Fibroblast of the aortic adventitia (primary cell): ENCODE data around the gene ADCY9. TPM values are rescaled to one million over a fixed set of nuclear protein-coding genes. Genes with fewer than 3 reads are reported as not detected.

Experiments
- DNase-seq: peaks from one replicate; pipeline ENCODE4 v3.0.0-alpha.2; 2010; ENCODE audit warnings: low read depth
- H3K4me3 ChIP-seq: 2 replicates; pipeline ENCODE4 v1.5.1; 2011; ENCODE audit warnings: low read depth, mild to moderate bottlenecking, control low read depth, low read length, moderate library complexity
- CTCF ChIP-seq: IDR thresholded peaks from 2 replicates; pipeline ENCODE4 v1.5.1; 2011; ENCODE audit warnings: mild to moderate bottlenecking, low read length, control low read depth, inconsistent platforms; ENCODE audit not compliant: insufficient read depth
- total RNA-seq: library from RNA; depleted of rRNA; stranded (reverse); fragments of >200 nt; gene quantifications from 2 replicates; pipeline ENCODE4 v1.2.3, GENCODE V29; 2012; ENCODE audit warnings: low replicate concordance

The ADCY9 gene
- total RNA-seq, 1 donor = 23.6 TPM

DNA sequence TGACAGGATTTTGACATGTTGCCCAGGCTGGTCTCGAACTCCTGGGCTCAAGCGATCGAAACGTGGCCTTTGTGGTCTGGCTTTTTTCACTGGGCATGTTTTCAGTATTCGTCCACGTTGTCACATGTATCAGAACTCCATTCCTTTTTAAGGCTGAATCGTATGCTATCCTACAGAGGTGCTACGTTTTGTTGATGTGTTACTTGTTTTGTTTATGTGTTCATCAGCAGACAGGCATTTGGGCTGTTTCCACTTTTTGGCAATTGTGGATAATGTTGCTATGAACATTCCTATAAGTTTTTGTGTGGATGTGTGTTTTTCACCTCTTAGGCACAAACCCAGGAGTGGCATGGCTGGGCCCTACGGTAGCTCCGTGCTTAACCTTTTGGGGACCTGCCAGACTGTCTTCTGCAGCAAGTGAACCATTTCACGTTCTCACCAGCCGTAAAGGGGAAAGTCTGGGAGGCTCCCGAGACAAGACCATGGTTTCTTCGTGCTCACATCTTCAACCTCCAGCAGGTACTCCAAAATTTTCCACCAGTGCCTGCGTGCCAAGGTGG lies 26.9 kb downstream of the ADCY9 start:
- no peak for TF ChIP-seq CTCF
- H3K4me3 ChIP-seq = no peak overlapping the region
- no peak for DNase-seq

- DNase-seq = no peak
- TF ChIP-seq CTCF = no peak
- no peak overlapping the region for H3K4me3 ChIP-seq
These were observed 28.2 kb downstream of the ADCY9 start for GRCh38 chr16:4087990-4088577.

GRCh38 chr16:4087099-4087885 lies 28.9 kb downstream of the ADCY9 start:
- no peak overlapping the region for H3K4me3 ChIP-seq
- no peak for TF ChIP-seq CTCF
- peak; percentile 59 for DNase-seq

DNA sequence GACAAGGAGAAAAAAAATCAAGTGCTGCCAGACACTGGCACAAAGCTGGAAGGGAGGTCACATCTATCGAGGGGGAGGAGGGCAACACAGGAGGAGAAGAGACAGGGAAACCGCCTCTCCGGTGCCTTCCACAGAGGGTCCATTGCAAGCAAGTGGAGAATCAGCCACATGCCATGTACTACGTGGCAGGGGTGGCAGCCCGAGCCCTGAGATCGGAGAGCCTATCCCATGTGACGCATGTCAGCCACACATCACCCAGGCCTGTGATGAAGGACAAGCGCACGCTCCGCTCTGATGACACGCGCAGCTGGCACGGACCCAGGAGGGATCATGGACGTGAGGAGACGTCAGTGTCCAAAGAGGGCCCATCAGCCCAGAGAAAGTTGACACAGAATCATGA lies 30.1 kb downstream of the ADCY9 start:
- DNase-seq = no peak
- no peak overlapping the region for H3K4me3 ChIP-seq
- TF ChIP-seq CTCF = no peak

DNA sequence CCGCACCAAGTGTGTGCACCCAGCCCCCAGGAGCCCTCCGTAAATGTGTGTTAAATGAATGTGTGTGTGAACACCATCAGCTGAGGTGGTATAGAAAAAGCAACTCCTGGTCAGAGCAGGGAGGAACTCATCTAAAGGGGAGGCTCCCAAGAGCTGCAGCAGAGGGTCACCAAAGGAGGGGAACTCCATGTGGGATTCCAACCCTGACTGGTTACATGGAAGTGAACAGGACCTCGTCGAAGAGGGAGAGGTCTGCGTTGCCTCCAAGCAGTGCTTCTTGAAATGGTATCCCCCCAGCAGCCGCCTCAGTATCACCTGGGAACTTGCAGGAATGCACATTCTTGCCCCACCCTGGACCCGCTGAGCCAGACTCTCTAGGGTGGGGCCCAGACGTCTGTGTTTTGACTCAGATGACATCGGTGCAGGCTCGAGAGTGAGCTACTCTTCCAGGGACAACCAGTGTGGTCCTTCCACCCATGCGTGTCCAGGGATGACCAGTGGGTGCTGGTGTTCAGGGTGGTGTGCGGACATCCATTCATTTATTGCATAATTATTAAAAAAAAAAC lies 30.8 kb downstream of the ADCY9 start:
- no peak for TF ChIP-seq CTCF
- DNase-seq = no peak
- no peak overlapping the region for H3K4me3 ChIP-seq

DNA sequence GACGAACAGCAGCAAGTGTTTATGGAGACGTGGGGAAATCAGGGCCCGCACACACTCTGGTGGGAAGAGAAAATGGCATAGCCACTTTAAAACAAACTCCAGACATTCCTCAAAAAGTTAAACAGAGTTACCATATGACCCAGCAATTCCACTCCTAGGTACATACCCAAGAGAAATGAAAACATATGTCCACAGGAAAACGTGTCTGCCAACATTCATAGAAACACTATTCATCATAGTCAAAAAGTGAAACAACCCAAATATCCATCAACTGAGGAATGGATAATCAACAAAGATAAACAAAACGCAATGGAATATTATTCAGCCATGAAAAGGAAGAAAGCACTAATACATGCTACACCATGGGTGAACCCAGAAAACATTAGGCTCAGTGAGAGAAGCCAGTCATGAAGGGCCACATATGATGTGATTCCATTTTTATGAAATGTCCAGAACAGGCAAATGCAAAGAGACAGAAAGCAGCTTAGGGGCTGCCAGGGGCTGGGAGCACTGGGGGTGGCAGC lies 32.8 kb downstream of the ADCY9 start:
- no peak for DNase-seq
- H3K4me3 ChIP-seq = no peak overlapping the region
- no peak for TF ChIP-seq CTCF
